A549 treated with AZD9567 at 1 μM for 4 hours (cell line): Measurements from ENCODE around the gene CNTN6. TPM values are rescaled to one million over a fixed set of nuclear protein-coding genes. Genes with fewer than 3 reads are reported as not detected.

Experiments
- total RNA-seq: library from RNA; stranded (reverse); fragments of 200-300 nt; extraction: Qiagen RNA extraction; gene quantifications from 5 replicates; pipeline ENCODE4 v1.2.3, GENCODE V29; 2022; ENCODE audit not compliant: insufficient read depth

The CNTN6 gene
- not detected in 5 replicates for total RNA-seq

DNA sequence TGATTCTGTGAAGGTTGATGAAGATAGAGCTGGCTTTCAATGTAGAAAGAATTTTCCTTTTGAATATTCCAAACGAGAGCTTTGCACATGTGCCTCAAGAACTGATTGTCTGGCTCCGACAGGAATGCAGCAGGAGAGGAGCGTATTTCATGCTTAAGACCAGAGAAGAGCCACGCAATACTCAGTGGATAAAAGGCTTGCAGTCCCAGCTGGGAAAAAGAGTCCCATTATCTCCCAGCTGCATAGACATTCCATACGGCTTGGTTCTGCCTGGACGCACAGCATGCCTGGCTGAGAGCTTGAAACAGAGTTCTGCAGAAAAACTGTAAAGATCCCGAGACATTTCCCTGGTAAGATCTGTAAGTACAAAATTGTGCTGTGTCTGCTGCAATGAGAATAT is at the start of gene CNTN6:
Gene CNTN6 (plus strand): TSS at position 254 of the 400 bp plus-strand sequence. CDS start 54,985 bp downstream, outside the sequence.

